Measurements from ENCODE around the gene STK10.

DNA sequence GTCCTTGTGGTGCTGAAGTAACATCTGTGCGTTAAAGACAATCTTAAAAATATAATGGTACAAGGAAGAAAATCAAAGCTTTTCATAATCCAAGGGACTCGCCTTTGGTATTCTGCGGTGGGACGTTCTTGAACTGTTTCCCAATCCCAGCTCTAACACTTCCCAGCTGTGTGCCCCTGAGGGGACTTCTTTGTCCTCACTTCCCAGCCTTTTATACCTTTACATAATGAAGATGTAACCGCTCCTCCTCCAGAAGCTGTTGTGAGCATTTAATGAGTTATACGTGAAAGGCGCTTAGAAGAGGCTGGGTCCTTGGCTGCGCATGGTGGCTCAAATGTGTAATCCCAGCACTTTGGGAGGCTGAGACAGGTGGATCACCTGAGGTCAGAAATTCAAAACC is 16.9 kb downstream of the STK10 start:
- TF ChIP-seq CTCF (IDR thresholded peaks at IDR 0.05; ENCODE audit: low read length) (no peak), EZH2 (IDR thresholded peaks at IDR 0.05; ENCODE audit: borderline replicate concordance, low read length) (no peak)
